WTC11 (cell line): ENCODE results near the gene TH.

Source experiments
- FOXJ3 ChIP-seq: sonication (generic); formaldehyde crosslinking; IDR thresholded peaks from 2 replicates; pipeline ENCODE4 v1.9.0; 2021; ENCODE audit warnings: missing genetic modification reagents, mild to moderate bottlenecking, borderline replicate concordance
- NFYB ChIP-seq: sonication (generic); formaldehyde crosslinking; conservative IDR thresholded peaks from 2 replicates; pipeline ENCODE4 v1.8.0; 2022; ENCODE audit warnings: low read depth, missing genetic modification reagents
- NR2C2 ChIP-seq: sonication (generic); formaldehyde crosslinking; IDR thresholded peaks from 2 replicates; pipeline ENCODE4 v1.8.0; 2022; ENCODE audit warnings: mild to moderate bottlenecking, missing genetic modification reagents
- NR3C1 ChIP-seq: sonication (generic); formaldehyde crosslinking; conservative IDR thresholded peaks from 2 replicates; pipeline ENCODE4 v1.8.1; 2023; ENCODE audit warnings: low read depth, mild to moderate bottlenecking, missing genetic modification reagents
- ZNF121 ChIP-seq: sonication (generic); formaldehyde crosslinking; IDR thresholded peaks from 2 replicates; pipeline ENCODE4 v1.8.0; 2023; ENCODE audit warnings: missing genetic modification reagents
- TF ChIP-seq, protein P1 (sequence below): fragments of 200-600 bp; IDR thresholded peaks from 2 replicates; pipeline ENCODE4 v1.8.0; 2022; ENCODE audit warnings: antibody characterized with exemption
- TF ChIP-seq, protein P2 (sequence below): sonication (generic); formaldehyde crosslinking; IDR thresholded peaks from 2 replicates; pipeline ENCODE4 v1.8.1; 2023; ENCODE audit warnings: mild to moderate bottlenecking, missing genetic modification reagents
- TF ChIP-seq, protein P3 (sequence below): sonication (generic); formaldehyde crosslinking; IDR thresholded peaks from 2 replicates; pipeline ENCODE4 v1.8.0; 2023; ENCODE audit warnings: missing genetic modification reagents
- TF ChIP-seq, protein P4 (sequence below): sonication (generic); formaldehyde crosslinking; IDR thresholded peaks from 2 replicates; pipeline ENCODE4 v1.8.0; 2022; ENCODE audit warnings: mild to moderate bottlenecking, missing genetic modification reagents

DNA sequence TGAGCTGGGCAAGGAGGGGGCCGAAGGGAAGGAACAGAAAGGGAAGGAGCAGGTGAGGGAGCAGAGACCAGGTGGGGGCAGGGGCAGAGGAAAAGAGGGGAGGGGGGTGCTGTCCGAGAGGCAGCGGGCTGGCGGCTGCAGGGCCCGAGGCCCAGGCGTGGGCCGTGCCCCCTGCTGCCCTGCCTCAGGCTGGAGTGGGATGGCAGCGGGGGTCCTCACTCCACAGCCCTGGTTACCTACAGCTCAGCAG, 34.7 kb downstream of the TH start:
- TF ChIP-seq, protein P1, sequence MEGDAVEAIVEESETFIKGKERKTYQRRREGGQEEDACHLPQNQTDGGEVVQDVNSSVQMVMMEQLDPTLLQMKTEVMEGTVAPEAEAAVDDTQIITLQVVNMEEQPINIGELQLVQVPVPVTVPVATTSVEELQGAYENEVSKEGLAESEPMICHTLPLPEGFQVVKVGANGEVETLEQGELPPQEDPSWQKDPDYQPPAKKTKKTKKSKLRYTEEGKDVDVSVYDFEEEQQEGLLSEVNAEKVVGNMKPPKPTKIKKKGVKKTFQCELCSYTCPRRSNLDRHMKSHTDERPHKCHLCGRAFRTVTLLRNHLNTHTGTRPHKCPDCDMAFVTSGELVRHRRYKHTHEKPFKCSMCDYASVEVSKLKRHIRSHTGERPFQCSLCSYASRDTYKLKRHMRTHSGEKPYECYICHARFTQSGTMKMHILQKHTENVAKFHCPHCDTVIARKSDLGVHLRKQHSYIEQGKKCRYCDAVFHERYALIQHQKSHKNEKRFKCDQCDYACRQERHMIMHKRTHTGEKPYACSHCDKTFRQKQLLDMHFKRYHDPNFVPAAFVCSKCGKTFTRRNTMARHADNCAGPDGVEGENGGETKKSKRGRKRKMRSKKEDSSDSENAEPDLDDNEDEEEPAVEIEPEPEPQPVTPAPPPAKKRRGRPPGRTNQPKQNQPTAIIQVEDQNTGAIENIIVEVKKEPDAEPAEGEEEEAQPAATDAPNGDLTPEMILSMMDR: no peak
- TF ChIP-seq, protein P2, sequence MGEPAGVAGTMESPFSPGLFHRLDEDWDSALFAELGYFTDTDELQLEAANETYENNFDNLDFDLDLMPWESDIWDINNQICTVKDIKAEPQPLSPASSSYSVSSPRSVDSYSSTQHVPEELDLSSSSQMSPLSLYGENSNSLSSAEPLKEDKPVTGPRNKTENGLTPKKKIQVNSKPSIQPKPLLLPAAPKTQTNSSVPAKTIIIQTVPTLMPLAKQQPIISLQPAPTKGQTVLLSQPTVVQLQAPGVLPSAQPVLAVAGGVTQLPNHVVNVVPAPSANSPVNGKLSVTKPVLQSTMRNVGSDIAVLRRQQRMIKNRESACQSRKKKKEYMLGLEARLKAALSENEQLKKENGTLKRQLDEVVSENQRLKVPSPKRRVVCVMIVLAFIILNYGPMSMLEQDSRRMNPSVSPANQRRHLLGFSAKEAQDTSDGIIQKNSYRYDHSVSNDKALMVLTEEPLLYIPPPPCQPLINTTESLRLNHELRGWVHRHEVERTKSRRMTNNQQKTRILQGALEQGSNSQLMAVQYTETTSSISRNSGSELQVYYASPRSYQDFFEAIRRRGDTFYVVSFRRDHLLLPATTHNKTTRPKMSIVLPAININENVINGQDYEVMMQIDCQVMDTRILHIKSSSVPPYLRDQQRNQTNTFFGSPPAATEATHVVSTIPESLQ (CRISPR knock-in tag): no peak
- no peak for TF ChIP-seq FOXJ3 (CRISPR knock-in tag)
- TF ChIP-seq, protein P3, sequence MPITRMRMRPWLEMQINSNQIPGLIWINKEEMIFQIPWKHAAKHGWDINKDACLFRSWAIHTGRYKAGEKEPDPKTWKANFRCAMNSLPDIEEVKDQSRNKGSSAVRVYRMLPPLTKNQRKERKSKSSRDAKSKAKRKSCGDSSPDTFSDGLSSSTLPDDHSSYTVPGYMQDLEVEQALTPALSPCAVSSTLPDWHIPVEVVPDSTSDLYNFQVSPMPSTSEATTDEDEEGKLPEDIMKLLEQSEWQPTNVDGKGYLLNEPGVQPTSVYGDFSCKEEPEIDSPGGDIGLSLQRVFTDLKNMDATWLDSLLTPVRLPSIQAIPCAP: no peak
- TF ChIP-seq, protein P4, sequence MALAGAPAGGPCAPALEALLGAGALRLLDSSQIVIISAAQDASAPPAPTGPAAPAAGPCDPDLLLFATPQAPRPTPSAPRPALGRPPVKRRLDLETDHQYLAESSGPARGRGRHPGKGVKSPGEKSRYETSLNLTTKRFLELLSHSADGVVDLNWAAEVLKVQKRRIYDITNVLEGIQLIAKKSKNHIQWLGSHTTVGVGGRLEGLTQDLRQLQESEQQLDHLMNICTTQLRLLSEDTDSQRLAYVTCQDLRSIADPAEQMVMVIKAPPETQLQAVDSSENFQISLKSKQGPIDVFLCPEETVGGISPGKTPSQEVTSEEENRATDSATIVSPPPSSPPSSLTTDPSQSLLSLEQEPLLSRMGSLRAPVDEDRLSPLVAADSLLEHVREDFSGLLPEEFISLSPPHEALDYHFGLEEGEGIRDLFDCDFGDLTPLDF (CRISPR knock-in tag): no peak
- TF ChIP-seq NR3C1: no peak
- TF ChIP-seq NFYB (CRISPR knock-in tag): no peak
- TF ChIP-seq NR2C2 (CRISPR knock-in tag): no peak
- no peak for TF ChIP-seq ZNF121
